ENCODE results near the gene PSME2.

Gene PSME2

DNA sequence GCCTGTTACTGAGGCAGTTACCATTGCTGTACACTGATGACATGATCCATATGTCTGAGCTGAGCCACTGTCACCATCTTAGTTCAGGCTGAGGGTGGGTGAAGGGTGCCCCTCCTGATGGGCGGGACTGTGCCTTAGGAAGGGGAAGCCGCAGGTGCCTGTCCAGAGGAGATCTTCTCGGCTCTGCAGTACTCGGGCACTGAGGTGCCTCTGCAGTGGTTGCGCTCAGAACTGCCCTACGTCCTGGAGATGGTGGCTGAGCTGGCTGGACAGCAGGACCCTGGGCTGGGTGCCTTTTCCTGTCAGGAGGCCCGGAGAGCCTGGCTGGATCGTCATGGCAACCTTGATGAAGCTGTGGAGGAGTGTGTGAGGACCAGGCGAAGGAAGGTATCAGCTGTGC, 4.6 kb upstream of the PSME2 start:
- DNase-seq = no peak

DNA sequence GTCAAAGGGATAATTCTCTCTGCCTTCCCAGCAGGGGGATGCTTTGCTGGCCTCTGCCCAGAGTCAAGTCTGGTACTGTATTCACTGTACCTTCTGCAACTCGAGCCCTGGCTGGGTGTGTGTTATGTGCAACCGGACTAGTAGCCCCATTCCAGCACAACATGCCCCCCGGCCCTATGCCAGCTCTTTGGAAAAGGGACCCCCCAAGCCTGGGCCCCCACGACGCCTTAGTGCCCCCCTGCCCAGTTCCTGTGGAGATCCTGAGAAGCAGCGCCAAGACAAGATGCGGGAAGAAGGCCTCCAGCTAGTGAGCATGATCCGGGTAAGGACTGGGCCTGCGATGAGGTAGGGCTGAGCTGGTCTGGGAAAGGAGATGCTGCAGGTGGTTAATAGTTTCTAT, 4.2 kb upstream of the PSME2 start:
- DNase-seq = no peak

DNA sequence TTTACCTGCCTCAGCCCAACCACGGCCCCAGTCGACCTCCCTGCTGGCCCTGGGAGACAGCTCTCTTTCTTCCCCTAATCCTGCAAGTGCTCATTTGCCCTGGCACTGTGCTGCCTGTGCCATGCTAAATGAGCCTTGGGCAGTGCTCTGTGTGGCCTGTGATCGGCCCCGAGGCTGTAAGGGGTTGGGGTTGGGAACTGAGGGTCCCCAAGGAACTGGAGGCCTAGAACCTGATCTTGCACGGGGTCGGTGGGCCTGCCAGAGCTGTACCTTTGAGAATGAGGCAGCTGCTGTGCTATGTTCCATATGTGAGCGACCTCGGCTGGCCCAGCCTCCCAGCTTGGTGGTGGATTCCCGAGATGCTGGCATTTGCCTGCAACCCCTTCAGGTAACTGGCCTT, 3.7 kb upstream of the PSME2 start:
- no peak for DNase-seq

DNA sequence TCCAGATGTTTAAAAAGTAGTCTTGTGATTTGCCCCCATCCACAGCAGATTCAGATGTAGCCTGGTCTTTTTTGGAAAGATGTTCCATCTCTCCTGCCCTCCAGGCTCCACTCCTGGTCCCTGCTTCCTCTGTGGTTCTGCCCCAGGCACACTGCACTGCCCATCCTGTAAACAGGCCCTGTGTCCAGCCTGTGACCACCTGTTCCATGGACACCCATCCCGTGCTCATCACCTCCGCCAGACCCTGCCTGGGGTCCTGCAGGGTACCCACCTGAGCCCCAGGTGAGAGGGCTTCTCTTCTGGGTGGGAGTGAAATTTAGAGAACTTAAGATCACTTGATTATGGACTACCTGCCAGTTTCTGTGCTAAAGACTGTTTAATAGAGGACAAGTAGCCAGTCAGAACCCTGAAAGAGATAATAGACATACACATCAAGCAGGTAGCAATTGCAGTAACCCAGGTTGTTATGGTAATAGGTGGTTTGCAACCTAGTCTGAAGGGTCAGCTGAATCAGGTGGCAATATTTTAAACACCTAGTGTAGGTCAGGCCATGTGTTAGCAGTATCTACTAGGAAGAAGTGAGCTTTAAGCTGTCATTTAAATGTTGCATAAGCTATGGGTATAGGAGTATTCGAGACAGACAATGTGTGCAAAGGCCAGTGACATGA, 3.0 kb upstream of the PSME2 start:
- no peak for DNase-seq

DNA sequence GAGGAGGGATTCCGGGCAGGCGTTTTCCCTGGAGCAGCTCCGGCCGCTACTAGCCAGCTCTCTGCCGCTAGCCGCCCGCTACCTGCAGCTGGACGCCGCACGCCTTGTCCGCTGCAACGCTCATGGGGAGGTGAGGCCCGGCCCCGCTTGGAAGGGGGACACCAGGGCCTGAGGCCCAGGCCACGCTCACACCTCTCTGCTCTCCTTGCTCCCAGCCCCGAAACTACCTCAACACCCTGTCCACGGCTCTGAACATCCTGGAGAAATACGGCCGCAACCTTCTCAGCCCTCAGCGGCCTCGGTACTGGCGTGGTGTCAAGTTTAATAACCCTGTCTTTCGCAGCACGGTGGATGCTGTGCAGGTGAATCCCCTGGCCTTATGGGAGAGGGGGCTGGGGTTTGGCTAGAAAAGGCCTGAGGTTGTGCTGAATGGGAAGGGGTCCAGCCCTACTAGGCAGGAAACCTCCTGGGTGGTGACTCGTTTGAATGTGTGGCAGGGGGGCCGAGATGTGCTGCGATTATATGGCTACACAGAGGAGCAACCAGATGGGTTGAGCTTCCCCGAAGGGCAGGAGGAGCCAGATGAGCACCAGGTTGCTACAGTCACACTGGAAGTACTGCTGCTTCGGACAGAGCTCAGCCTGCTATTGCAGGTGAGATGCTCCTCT, 1.5 kb upstream of the PSME2 start:
- no peak for DNase-seq

DNA sequence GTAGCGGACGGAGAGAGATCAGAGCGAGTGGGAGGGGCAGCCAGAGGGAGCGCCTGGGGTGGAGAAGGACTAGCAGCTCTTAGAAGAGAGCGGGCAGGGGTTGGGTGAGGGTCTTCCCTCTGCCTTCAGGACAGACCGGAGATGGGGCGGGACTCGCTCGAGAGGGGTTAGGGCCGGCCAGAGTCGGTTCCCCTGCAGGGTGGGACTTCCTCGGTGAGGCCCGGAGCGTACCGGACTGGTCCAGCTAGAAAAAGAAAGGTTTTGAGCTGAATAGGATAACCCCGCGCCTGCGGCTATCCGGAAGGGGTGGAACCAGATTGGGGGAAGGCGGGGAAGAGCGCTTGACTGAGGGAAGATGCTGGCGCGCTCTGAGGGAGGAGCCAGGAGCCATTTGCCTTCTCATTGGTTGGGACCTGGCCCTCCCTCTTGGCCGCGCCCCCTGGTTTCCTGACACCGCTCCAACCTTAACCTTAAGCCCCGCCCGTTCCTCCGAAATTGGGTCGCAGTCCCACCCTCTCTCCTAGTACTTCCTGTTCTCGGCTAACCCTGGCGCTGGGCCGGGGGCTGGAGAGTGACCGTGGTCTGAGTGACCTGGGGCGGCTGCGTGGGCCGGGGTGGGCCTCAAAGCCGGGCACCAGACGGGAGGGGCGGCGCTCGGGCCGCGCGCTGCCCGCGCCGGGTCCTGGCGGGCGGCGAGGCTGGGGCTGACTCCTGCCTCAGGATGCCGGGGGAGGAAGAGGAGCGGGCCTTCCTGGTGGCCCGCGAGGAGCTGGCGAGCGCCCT, 759 bp upstream of the PSME2 start, which contains the start of gene RNF31:
Gene RNF31 (plus strand): TSS at position 521 of the 783 bp plus-strand sequence. CDS start 201 bp downstream, at position 722.
- DNase-seq = peak; percentile 99

DNA sequence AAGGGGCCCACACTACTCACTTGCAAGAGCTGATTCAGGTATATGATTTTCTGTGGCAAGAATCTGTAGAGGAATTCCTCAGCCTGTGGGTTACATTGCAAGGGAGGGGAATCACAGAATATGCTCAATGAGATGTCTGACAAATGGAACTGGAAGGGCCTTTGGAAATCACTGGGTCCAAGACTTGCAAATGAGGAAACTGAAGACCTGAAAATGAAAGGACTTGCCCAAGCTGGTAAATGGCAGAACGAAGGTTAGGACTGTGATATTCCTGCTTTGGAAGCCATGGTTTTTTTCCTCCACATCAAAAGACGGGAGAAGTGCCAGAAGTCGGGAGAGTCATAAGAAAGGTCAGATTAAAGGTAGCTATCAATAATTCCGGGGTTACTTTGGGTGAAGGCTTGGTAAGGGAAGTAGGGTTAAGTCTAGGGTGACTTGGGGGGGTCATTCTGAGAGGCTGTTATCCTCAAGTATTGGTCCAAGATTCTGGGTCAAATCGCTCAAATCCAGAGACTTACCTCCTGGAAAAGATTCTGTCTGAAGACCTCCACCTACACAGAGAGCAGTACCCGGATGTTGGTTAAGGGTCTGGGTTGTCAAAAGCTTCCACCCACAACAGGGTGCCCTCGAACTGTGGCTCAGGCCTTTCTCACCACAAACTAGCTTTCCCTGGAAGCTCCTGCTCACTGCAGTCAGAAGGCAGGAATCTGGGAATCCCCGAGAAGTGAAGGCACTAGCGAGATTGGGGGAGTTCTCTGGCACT, 539 bp downstream of the PSME2 start:
- DNase-seq = no peak

DNA sequence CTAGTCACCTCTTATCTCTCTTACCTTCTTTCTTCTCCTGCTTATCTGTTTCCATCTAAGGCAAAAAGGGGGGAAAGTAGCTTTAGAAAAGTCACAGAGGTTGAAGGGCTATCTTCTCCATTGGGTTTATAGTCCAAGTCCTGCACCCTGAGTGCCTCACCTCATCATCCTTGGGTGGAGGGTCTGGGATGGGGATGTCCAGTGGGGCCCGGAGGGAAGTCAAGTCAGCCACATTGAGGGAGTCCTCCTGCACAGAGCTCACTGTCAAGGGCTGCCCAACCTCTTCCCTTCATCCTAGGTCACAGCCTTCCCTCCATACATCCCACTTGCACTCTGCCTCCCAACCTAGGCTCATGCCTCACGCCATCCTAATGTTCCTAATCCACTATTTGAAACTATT, 1.2 kb downstream of the PSME2 start:
- no peak for DNase-seq

DNA sequence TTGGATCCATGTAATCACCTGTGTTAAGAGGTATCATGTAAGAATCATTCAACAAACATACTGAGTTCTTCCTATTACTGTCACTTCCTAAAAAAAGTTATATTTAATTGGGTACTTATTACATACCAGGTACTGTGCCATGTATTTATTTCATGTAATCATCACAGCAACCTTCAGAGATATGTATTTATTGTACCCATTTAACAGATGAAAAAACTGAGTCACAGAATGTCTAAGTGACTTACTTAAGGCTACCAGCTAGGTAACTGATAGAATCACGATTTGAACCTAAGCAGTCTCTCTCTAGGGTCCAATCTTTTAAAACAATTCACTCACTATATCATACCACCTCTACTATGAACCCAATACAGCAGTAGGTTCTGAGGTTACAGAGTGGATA, 2.0 kb downstream of the PSME2 start:
- DNase-seq = no peak

DNA sequence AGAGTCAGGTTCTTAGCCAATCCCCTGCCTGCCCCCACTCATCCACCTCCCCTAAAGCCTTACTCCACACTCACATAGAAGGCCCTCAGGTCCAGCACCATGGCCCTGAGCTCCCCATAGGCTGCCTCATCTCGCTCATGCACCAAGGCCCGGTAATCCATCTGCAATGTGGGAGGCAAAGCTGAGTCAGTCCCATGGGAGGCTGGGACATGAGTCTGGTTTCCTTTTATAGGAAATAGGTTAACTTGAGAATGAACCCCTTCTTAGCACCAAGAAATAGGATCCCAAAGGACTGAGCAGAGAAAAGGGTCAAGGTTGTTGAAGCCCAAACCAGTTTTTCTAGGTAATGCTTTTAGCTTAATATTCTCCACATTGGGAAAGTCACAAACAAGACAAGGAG, 2.9 kb downstream of the PSME2 start:
- peak; percentile 61 for DNase-seq

DNA sequence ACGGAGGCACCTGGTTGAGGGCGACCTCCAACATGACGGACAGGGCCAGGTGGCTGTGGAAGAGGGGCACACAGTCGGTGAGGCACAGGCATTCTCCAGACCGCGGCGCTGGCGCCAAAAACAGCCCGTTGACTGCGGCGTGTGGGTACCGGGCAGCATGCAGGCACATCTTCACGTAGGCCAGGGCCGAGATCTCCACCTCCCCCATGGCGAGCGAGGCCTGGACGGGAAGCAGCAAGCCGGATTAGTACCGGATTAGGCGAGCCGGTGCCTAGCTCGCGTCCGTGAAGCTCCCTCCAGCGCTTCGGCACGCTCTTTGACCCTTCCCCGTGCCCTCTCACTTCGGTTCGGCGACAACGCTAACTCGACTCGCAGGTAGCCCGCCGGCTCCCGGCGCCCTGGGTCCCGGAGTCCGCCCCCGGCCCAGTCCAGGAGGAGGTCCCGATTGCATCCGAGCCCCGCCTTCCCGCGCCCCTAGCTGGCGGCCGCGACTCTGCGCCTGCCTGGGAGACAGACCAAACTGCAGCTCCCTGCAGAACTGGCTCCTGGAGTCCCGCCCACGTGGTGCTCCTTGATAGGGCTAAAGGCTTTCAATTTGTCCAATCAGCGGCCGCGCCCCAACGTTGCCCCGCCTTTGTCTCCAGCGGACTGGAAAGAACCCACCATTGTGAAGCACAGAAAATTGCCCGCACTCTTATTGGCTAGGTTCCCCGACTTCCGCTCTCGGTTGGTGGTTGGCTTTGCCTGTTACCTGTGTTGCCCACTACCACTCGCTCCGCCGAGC, 5.1 kb downstream of the PSME2 start, which contains the start of gene EMC9:
Gene EMC9 (minus strand): TSS at position 495 of the 784 bp plus-strand sequence. CDS start 287 bp downstream, at position 208.
- peak; percentile 100 for DNase-seq

DNA sequence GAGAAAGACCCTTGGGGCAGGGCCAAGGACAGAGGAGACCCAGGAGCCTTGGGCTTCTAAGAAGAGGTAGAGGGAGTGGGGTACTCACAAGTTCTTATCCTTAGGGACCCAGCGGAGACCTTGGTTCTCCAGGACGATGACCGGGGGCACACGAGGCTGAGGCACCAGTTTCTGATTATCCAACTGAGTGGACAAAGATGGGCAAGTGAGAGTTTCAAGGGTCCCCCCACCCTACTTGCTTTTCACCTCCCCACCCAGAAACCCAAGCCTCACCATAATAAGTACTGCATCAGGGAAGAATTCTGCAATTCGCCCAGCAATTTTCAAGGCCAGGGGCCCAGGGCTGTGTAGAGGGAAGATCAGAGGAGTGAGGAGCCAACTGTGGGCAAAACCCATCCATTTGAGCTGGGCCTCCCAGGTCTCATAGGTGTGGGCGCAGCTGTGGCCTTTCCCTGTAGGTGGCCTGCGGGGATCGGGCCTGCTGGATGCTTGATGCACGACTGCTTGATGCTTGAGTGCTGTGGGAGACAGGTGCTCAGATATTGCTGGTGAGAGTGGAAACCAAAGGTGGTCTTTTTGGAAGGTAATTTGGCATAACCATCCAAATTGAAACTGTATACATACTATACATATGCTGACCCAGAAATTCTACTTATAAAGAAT, 7.0 kb downstream of the PSME2 start:
- DNase-seq = no peak

DNA sequence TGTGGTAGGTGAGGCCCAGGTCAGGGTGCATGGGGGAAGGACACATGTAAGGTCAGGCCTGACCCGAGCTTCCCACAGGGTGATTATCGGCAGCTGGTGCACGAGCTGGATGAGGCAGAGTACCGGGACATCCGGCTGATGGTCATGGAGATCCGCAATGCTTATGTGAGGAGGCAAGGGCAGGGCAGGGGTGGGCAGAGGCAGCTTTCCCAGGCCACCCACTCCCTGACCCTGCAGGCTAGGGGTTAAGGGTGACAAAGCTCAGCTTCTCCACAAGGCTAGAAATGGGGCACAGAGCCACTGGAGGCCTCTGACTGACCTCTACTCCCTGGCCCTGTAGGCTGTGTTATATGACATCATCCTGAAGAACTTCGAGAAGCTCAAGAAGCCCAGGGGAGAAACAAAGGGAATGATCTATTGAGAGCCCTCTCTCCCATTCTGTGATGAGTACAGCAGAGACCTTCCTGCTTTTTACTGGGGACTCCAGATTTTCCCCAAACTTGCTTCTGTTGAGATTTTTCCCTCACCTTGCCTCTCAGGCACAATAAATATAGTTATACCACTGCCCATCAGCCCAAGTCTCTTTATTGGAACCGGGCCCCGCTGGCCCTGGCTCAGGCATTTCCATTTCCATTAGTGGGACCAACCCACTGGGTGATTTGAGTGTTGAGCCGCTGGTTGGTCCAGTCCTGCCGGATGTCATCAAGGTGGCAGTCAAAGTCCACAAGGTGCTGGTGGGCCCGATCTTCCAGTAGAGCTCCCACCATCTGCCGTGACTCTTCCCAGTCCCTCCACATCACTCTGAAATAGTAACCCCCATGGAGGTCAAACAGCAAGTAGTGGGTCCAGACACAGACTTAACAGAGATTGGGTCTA, 7.8 kb downstream of the PSME2 start:
- DNase-seq = no peak

DNA sequence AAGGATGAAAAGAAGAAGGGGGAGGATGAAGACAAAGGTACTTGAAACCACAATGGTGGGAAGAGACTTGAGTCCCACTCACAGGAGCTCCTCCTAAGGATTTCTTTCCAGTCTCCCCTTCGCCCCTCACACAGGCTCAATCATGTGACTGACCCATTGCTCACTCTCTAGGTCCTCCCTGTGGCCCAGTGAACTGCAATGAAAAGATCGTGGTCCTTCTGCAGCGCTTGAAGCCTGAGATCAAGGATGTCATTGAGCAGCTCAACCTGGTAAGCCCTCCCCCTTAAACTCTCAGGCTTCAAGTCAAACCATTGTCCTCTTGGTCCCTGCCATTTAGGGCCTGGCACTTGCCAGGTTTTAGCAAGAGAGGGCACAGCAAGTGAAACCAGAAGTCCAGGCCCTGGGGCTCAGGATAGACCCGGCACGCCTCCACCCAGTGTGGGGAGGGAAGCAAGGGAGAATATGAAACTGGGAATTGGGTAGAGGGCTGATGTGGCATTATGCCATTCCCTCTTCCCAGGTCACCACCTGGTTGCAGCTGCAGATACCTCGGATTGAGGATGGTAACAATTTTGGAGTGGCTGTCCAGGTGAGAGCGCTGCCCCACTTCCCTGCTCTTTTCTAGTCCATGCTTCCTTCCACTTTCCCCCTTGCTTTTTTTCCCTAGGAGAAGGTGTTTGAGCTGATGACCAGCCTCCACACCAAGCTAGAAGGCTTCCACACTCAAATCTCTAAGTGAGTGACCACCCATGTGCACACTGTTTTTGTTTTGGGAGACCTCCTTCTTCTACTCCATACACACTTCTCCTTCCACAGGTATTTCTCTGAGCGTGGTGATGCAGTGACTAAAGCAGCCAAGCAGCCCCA, 8.6 kb downstream of the PSME2 start:
- DNase-seq = no peak

DNA sequence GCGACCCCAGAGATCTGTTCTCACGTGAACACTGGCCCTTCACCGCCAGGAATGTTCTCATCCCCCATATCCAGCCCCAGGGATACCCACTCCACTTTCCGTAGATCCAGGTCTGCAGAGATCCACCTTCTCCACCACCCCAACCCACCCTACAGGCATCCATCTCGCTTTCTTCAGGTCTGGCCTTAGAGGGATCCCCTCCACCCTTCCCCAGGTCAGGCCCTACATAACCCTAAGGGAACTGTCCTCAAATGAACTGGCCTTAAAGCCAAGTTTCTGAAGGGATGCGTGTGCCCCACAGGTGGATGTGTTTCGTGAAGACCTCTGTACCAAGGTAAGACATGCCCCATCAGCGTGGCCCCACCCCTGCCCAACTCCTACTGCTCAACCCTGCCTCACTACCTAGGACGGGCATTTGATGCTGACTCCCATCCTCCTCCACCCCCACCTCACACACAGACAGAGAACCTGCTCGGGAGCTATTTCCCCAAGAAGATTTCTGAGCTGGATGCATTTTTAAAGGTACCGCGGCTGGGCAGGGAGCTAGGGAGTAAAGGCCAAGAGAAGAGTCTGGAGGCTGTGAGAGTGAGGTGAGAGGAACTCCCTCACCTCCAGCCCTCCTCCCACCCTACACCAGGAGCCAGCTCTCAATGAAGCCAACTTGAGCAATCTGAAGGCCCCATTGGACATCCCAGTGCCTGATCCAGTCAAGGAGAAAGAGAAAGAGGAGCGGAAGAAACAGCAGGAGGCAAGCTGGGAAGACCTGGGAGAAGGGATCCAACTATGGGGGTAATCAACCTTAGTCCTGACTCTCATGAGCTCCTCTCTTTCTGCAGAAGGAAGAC, 9.5 kb downstream of the PSME2 start:
- DNase-seq = no peak

DNA sequence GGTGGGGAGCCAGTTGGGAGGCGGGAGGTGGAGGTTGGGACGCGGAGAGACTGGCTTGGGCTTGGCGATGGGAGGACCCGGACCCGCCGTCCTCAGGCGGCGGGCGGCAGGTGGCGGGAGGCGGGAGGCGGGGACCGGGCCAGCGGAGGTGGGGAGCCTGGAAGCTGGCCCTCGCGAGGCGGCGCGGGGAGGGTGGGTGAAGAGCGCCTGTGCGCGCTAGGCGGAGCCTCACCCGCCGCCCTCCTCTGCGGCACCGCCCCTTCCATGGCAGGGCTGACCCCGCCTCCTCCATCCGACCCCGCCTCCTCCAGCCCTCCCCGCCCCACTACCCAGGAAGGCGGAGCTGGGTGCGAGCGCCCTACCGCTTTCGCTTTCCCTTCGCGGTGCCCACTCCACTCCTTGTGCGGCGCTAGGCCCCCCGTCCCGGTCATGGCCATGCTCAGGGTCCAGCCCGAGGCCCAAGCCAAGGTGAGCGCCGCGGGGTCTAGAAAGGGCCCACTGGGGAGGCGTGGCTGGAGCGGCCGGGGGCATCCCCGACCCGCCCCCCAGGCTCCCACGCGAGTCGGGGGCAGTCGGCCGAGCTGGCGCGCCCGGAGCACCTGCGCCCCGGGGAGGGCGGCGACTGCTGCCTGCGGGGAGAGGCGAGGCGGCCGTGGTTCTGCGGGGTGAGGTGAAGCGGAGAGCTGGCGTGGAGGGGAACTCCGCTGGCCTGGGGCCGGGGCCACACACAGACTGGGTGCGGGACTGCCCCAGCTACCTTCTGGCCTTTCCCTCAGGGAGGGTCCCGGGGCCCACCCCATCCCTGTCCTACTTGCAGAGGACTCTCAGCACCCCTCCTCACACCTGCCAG, 10.4 kb downstream of the PSME2 start, which contains the start of gene PSME1:
Gene PSME1 (plus strand): TSS at position 361 of the 850 bp plus-strand sequence. CDS start 69 bp downstream, at position 430.
- peak; percentile 91 for DNase-seq

DNA sequence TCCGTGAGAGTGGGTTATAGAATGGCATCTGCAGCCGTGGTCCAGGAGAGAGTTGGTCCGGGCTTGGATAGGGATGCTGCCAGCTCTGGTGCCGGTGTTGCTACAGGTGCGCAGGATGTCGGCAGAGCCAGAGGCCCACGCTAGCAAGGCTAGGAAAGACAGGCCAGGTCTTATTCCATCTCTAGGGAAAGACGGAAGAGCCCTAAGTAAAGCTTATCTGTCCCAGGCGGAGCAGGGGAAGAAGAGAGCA, 10.9 kb downstream of the PSME2 start:
- DNase-seq = no peak

DNA sequence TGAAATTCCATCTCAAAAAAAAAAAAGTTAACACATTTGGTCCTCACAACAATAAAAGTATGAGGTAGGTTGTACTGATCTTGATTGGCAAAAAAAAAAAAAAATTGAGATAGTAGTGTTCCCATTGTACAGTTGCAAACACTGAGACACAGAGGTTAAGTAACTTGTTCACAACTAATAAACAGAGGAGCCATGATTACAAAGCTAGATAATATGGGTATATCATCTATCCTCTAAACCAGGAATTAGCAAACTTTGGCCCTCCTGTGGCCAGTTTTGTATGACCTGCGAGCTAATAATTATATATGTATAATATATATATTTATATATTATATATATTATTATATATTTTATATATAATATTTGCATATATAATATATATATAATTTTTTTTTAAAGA, 12.7 kb downstream of the PSME2 start:
- no peak for DNase-seq
